Measurements from ENCODE around the gene BTRC.

- TF ChIP-seq, protein P1, sequence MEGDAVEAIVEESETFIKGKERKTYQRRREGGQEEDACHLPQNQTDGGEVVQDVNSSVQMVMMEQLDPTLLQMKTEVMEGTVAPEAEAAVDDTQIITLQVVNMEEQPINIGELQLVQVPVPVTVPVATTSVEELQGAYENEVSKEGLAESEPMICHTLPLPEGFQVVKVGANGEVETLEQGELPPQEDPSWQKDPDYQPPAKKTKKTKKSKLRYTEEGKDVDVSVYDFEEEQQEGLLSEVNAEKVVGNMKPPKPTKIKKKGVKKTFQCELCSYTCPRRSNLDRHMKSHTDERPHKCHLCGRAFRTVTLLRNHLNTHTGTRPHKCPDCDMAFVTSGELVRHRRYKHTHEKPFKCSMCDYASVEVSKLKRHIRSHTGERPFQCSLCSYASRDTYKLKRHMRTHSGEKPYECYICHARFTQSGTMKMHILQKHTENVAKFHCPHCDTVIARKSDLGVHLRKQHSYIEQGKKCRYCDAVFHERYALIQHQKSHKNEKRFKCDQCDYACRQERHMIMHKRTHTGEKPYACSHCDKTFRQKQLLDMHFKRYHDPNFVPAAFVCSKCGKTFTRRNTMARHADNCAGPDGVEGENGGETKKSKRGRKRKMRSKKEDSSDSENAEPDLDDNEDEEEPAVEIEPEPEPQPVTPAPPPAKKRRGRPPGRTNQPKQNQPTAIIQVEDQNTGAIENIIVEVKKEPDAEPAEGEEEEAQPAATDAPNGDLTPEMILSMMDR (IDR thresholded peaks at IDR 0.05): no peak
- no peak for TF ChIP-seq POLR2A (IDR thresholded peaks at IDR 0.05)
These were observed 131.2 kb downstream of the BTRC start for GRCh38 chr10:101485207-101485606.

Data from right lobe of liver (tissue), 4 donors.